DND-41 (cell line): ENCODE data around the gene GDAP2.

Experiments used
- CTCF ChIP-seq: IDR thresholded peaks from 2 replicates; pipeline ENCODE4 v1.5.1; 2012; ENCODE audit warnings: borderline replicate concordance, low read length, moderate library complexity, mild to moderate bottlenecking; ENCODE audit not compliant: poor library complexity, severe bottlenecking; ENCODE audit errors: extremely low read depth
- EZH2 ChIP-seq: IDR thresholded peaks from 3 replicates; pipeline ENCODE4 v1.6.1; 2012; ENCODE audit warnings: borderline replicate concordance, low read depth, mild to moderate bottlenecking, moderate library complexity, low read length, inconsistent platforms; ENCODE audit not compliant: severe bottlenecking

DNA sequence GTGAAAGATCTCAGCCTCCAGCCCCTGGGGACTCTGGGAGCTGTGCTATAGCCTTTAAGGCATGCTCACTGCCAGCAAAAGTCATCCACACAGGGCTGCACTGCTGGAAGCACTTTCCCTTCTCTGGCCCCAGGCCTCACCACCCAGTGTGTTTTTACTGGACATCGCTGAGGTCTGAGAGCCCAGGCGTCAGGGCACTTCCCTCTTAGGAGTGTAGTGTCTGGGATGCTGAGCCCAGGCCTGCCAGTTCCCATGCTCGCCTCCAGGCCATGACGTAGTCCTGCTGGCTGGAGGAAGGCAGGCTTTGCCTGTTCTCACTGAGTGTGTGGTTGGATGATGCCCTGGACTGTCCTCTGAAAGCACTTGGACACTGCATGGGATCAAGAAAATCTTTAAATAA lies 101.2 kb downstream of the GDAP2 start:
- TF ChIP-seq CTCF (no peak), EZH2 (no peak)
